GM12878 (cell line): ENCODE results near the gene HNRNPDL. TPM values are rescaled to one million over a fixed set of nuclear protein-coding genes. Genes with fewer than 3 reads are reported as not detected.

Experiments
- CEBPZ ChIP-seq: fragments of 150-350 bp; IDR thresholded peaks from 2 replicates; pipeline ENCODE4 v1.6.1; 2016; ENCODE audit warnings: low read depth, low read length
- E4F1 ChIP-seq: fragments of 450-650 bp; IDR thresholded peaks from 2 replicates; pipeline ENCODE4 v1.6.1; 2018; ENCODE audit warnings: borderline replicate concordance, mild to moderate bottlenecking; ENCODE audit not compliant: partially characterized antibody
- EZH2 ChIP-seq: IDR thresholded peaks from 2 replicates; pipeline ENCODE4 v1.6.1; 2012; ENCODE audit warnings: low read depth, mild to moderate bottlenecking, control low read depth, inconsistent platforms, low read length, borderline replicate concordance; ENCODE audit not compliant: control insufficient read depth
- HDGF ChIP-seq: fragments of 450-650 bp; IDR thresholded peaks from 2 replicates; pipeline ENCODE4 v1.6.1; 2016; ENCODE audit warnings: antibody characterized with exemption
- IKZF2 ChIP-seq, 2 experiments: fragments of 450-650 bp; IDR thresholded peaks; 2 replicates each; pipeline ENCODE4 v1.6.1; 2017; ENCODE audit warnings: mild to moderate bottlenecking in 2 of 2, moderate library complexity in 2 of 2
- KDM1A ChIP-seq: fragments of 200-600 bp; sonication (generic); IDR thresholded peaks from 2 replicates; pipeline ENCODE4 v1.6.1; 2016; ENCODE audit warnings: borderline replicate concordance
- MEF2A ChIP-seq: IDR thresholded peaks from 2 replicates; pipeline ENCODE4 v1.6.1; 2011; ENCODE audit warnings: low read depth, mild to moderate bottlenecking, low read length, moderate library complexity; ENCODE audit not compliant: insufficient read depth
- NKRF ChIP-seq: fragments of 450-650 bp; conservative IDR thresholded peaks from 2 replicates; pipeline ENCODE4 v1.6.1; 2017; ENCODE audit warnings: mild to moderate bottlenecking, moderate library complexity
- PML ChIP-seq: IDR thresholded peaks from 2 replicates; pipeline ENCODE4 v1.6.1; 2012; ENCODE audit warnings: low read length, inconsistent platforms
- SREBF2 ChIP-seq: IDR thresholded peaks from 2 replicates; pipeline ENCODE4 v1.6.1; 2012; ENCODE audit warnings: mild to moderate bottlenecking, low read length
- SUZ12 ChIP-seq: fragments of 200-600 bp; sonication (generic); IDR thresholded peaks from one replicate; pipeline ENCODE4 v1.6.1; 2018; ENCODE audit warnings: antibody characterized with exemption, mild to moderate bottlenecking; ENCODE audit not compliant: unreplicated experiment
- TBL1XR1 ChIP-seq: IDR thresholded peaks from 2 replicates; pipeline ENCODE4 v1.6.1; 2012; ENCODE audit warnings: low read depth, low read length, improper control_type of control experiment
- ZNF592 ChIP-seq: fragments of 450-650 bp; IDR thresholded peaks from 2 replicates; pipeline ENCODE4 v1.6.1; 2017; ENCODE audit warnings: mild to moderate bottlenecking, moderate library complexity
- polyA plus RNA-seq, 11 experiments: library from polyadenylated mRNA; depleted of rRNA in 4 of 11; unstranded in 6 of 11; stranded (reverse) in 5 of 11; fragments of >200 nt; fragmentation: Nextera tagmentation in 4 of 11; fragmentation: Illumina TruSeq in 1 of 11; extraction: Ambion mirVana in 4 of 11; extraction: Trizol in 1 of 11; gene quantifications; 1 replicate in 1 of 11; 2 replicates in 10 of 11; pipeline versions ENCODE4 v1.2.1 to v1.2.3, GENCODE V29; 2011 to 2016; ENCODE audit warnings: inconsistent platforms in 2 of 11, missing spikeins in 2 of 11, low read depth in 1 of 11
- total RNA-seq, 4 experiments: library from RNA; depleted of rRNA in 3 of 4; stranded (reverse); fragments of >200 nt in 3 of 4; fragmentation: Illumina TruSeq in 1 of 4; extraction: Trizol in 1 of 4; gene quantifications; 2 replicates each; pipeline versions ENCODE4 v1.2.1 to v1.2.3, GENCODE V29; 2013 to 2021
- TF ChIP-seq, protein P1 (sequence below): IDR thresholded peaks from 2 replicates; pipeline ENCODE4 v1.6.1; 2011; ENCODE audit warnings: borderline replicate concordance, low read depth, mild to moderate bottlenecking, moderate library complexity, low read length; ENCODE audit not compliant: insufficient read depth, poor library complexity, severe bottlenecking

Gene HNRNPDL
- total and polyA plus RNA-seq, 10 of the 15 experiments (the other 5 are each of a cell fraction or from before 2014, with no cell fraction given): 217 to 510 (median 345) TPM

- TF ChIP-seq NKRF: peak; percentile 91
- no peak for TF ChIP-seq ZNF592
- no peak for TF ChIP-seq KDM1A
- peak; percentile 96 for TF ChIP-seq E4F1
- no peak for TF ChIP-seq SREBF2
- TF ChIP-seq IKZF2 (IDR thresholded peaks at IDR 0.05): peak; percentile 93
- no peak for TF ChIP-seq CEBPZ
- no peak for TF ChIP-seq EZH2
- peak; percentile 71 for TF ChIP-seq TBL1XR1
- TF ChIP-seq HDGF: 0 out of 2 replicates have a peak, but pooled peaks have one; percentile 87
- TF ChIP-seq PML: peak; percentile 93
- TF ChIP-seq, protein P1, sequence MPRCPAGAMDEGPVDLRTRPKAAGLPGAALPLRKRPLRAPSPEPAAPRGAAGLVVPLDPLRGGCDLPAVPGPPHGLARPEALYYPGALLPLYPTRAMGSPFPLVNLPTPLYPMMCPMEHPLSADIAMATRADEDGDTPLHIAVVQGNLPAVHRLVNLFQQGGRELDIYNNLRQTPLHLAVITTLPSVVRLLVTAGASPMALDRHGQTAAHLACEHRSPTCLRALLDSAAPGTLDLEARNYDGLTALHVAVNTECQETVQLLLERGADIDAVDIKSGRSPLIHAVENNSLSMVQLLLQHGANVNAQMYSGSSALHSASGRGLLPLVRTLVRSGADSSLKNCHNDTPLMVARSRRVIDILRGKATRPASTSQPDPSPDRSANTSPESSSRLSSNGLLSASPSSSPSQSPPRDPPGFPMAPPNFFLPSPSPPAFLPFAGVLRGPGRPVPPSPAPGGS: no peak
- TF ChIP-seq SUZ12: no peak
- 0 out of 2 replicates have a peak, but pooled peaks have one; percentile 22 for TF ChIP-seq MEF2A
Observed at GRCh38 chr4:82373816-82374625, 56.2 kb downstream of the HNRNPDL start, which contains the start of gene HNRNPD (continued).
